Subcutaneous abdominal adipose tissue (tissue), 5 donors: ENCODE measurements around the gene BCL6B.
"Not testable (repeated sequence)": the region's sequence is repeated elsewhere in the genome, so short reads cannot be mapped to it uniquely, and the experiment has no call there.

Source experiments
- H3K27ac ChIP-seq: one replicate; pipeline ENCODE4 v1.7.0; 2013; ENCODE audit warnings: low read depth, mild to moderate bottlenecking, inconsistent platforms, low read length, moderate library complexity
- H3K27me3 ChIP-seq, 5 donors: one replicate each; pipeline ENCODE4 v1.7.0; 2013; ENCODE audit warnings: low read length in 5 of 5, inconsistent platforms in 1 of 5; ENCODE audit not compliant: control insufficient read depth in 5 of 5, insufficient read depth in 4 of 5
- H3K36me3 ChIP-seq, 5 donors: one replicate each; pipeline ENCODE4 v1.7.0; 2013; ENCODE audit warnings: low read length in 5 of 5; ENCODE audit not compliant: control insufficient read depth in 5 of 5, insufficient read depth in 5 of 5
- H3K4me1 ChIP-seq, 5 donors: one replicate each; pipeline ENCODE4 v1.7.0; 2013; ENCODE audit warnings: low read length in 5 of 5, mild to moderate bottlenecking in 3 of 5, moderate library complexity in 1 of 5; ENCODE audit not compliant: control insufficient read depth in 5 of 5, insufficient read depth in 5 of 5
- H3K4me3 ChIP-seq, 5 donors: one replicate each; pipeline ENCODE4 v1.7.0; 2013; ENCODE audit warnings: low read length in 5 of 5, low read depth in 1 of 5
- H3K9ac ChIP-seq, 5 donors: one replicate each; pipeline ENCODE4 v1.7.0; 2013; ENCODE audit warnings: low read length in 5 of 5, mild to moderate bottlenecking in 4 of 5, moderate library complexity in 3 of 5
- H3K9me3 ChIP-seq, 5 donors: one replicate each; pipeline ENCODE4 v1.7.0; 2013; ENCODE audit warnings: low read length in 5 of 5; ENCODE audit not compliant: control insufficient read depth in 5 of 5
- donor health status: healthy.
- donor health status: healthy.
- donor health status: healthy.
- donor health status: healthy.
- donor health status: healthy.

The BCL6B gene, protein sequence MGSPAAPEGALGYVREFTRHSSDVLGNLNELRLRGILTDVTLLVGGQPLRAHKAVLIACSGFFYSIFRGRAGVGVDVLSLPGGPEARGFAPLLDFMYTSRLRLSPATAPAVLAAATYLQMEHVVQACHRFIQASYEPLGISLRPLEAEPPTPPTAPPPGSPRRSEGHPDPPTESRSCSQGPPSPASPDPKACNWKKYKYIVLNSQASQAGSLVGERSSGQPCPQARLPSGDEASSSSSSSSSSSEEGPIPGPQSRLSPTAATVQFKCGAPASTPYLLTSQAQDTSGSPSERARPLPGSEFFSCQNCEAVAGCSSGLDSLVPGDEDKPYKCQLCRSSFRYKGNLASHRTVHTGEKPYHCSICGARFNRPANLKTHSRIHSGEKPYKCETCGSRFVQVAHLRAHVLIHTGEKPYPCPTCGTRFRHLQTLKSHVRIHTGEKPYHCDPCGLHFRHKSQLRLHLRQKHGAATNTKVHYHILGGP

DNA sequence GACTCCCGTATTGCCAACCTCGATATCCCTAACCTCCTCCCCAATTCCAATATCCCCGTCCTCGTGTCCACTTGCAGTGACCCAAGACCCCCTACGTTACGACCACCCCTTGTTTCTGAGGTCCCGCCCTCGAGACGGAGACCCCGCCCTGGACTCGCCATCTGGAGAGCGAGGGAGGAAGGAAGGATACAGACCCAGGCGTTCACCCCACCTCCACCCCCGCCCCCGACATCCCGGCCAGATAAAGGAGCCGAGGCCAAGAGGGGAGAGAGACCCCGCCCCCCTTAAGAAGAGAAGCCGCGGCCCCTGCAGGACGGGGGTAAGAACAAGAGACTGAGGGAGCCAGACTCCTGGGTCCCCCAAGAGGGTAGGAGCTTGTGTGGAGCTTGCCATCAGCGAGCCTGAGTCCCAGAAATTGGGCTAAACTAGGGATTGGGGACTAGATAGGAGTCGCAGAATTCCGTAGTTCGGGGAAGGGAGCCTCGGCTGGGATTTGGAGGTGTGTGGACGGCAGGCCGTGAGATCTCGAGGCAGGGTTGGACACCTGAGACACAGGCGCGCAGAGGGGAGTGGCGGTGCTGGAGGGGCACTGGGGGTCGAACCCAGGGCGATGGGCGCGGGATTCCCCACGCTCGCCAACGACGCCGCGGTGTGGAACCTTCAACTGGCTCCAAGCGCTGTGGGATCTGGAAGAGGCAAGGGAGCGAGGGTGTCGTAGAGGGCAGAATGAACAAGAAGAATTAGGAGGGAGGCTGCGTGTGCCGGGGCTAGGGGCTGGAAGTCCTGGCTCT lies at the start of gene BCL6B:
Gene BCL6B (plus strand): TSS at position 270 of the 791 bp plus-strand sequence. CDS start 622 bp downstream, outside the sequence.
- peak within 1 kb of the TSS; percentile 74 to 88 (median 81) for H3K9ac ChIP-seq
- H3K4me3 ChIP-seq, result peak within 1 kb of the TSS; percentile 53 to 80 (median 73)
- H3K4me1 ChIP-seq, result peaks cover 6 to 91% (median 54%) of the 10 kb centered on the region in 5 donors
- peak within 1 kb of the TSS; percentile 99 for H3K27ac ChIP-seq
- no peaks in the 10 kb centered on the region for H3K27me3 ChIP-seq
- peaks cover 0 to 21% (median 13%) of the 10 kb centered on the region in 5 donors for H3K36me3 ChIP-seq
- no peaks in the 10 kb centered on the region for H3K9me3 ChIP-seq

DNA sequence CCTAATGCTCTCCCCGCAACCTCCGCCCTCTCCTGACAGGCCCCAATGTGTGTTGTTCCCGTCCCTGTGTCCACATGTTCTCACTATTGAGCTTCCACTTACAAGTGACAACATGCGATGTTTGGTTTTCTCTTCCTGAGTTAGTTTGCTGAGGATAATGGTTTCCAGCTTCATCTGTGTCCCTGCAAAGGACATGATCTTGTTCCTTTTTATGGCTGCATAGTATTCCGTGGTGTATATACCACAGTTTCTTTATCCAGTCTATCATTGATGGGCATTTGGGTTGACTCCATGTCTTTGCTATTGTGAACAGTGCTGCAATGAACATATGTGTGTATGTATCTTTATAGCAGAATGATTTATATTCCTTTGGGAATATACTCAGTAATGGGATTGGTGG lies 43.4 kb upstream of the BCL6B start:
- H3K9me3 ChIP-seq, H3K27me3 ChIP-seq, H3K4me1 ChIP-seq, H3K27ac ChIP-seq, H3K9ac ChIP-seq, H3K4me3 ChIP-seq, H3K36me3 ChIP-seq: not testable (repeated sequence)

DNA sequence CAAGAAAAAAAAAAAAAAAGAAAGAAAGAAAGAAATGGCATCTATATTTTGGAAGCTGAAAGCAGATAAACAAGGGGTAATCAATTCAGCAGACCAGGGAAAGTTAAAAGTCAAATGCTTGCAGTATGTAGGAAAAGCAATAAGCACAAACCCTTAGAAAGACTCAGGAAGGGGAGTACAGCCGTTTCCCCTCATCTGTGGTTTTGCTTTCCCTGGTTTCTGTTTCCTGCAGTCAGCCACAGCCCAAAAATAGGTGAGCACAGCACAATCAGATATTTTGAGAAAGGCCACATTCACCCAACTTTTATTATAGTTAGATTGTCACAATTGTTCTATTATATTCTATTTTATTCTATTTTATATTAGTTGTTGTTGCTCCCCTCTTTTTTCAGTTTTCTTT lies 41.4 kb upstream of the BCL6B start:
- no peak overlapping the region for H3K4me3 ChIP-seq
- no peaks in the 10 kb centered on the region for H3K36me3 ChIP-seq
- H3K9me3 ChIP-seq, result peaks cover 0 to 5% (median 0%) of the 10 kb centered on the region in 5 donors
- no peaks in the 10 kb centered on the region for H3K4me1 ChIP-seq
- no peak overlapping the region for H3K9ac ChIP-seq
- no peak overlapping the region for H3K27ac ChIP-seq
- H3K27me3 ChIP-seq, result no peaks in the 10 kb centered on the region

DNA sequence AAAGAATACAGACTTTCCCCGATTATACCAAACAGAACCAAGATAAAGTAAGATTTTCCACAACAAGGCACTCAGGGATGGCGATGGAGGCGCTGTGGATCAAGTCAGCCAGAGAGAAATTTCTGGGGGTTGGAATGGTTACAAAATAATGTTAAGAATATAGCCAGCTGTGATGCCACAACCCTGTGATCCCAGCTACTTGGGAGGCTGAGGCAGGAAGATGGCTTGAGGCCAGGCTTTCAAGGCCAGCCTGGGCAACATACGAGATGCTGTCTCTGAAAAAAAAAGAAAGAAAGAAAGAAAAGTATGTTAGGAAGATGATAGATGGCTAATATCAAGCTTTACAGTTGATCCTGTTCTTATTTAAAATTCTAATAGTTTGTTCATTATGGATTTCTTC lies 37.6 kb upstream of the BCL6B start:
- Histone ChIP-seq H3K9me3 (peaks cover 0 to 3% (median 0%) of the 10 kb centered on the region in 5 donors), H3K27ac (no peak overlapping the region), H3K27me3 (no peaks in the 10 kb centered on the region), H3K4me1 (peaks cover 0 to 3% (median 0%) of the 10 kb centered on the region in 5 donors), H3K9ac (no peak overlapping the region), H3K36me3 (no peaks in the 10 kb centered on the region), H3K4me3 (no peak overlapping the region)

DNA sequence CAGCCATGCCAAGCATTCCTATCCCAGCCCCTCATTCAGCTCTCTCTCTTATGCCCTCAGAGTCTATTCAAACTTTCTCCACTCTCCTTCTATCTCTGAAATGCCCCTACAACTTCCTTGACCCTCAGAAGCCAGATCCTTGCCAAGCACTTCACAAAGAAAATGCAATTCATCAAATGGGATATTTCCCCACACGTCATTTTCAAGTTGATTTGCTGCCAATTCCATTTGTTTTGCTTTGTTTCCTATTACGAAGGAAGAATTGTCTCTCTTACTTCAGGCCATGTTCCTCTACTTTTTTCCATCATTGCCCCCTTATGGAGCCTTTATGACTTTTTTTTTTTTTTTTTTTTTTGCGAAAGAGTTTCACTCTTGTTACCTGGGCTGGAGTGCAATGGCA lies 36.2 kb upstream of the BCL6B start:
- H3K36me3 ChIP-seq, result no peaks in the 10 kb centered on the region

DNA sequence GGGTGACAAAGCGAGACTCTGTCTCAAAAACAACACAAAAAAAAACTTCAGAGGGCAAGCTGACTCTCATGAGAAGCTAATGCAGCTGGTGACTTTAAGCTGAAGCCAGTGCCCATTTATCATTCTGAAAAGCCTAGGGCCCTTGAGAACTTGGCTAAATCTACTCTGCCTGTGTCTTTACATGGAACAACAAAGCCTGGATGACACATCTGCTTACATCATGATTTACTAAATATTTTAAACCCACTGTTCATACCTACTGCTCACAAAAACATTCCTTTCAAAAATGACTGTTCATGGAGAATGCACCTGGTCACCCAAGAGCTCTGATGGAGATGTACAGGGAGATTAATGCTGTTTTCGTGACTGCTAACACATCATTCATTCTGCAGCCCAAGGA lies 33.1 kb upstream of the BCL6B start:
- Histone ChIP-seq H3K9ac (no peak overlapping the region), H3K27me3 (no peaks in the 10 kb centered on the region), H3K9me3 (peaks cover 0 to 3% (median 0%) of the 10 kb centered on the region in 5 donors), H3K36me3 (no peaks in the 10 kb centered on the region), H3K4me1 (peaks cover 0 to 3% (median 0%) of the 10 kb centered on the region in 5 donors), H3K4me3 (no peak overlapping the region), H3K27ac (no peak overlapping the region)

More for the DNA sequence above, 36.2 kb upstream of the BCL6B start:
- no peak overlapping the region for H3K4me3 ChIP-seq
- peaks cover 0 to 3% (median 0%) of the 10 kb centered on the region in 5 donors for H3K4me1 ChIP-seq
- no peak overlapping the region for H3K9ac ChIP-seq
- H3K9me3 ChIP-seq, result peaks cover 0 to 3% (median 0%) of the 10 kb centered on the region in 5 donors
- no peaks in the 10 kb centered on the region for H3K27me3 ChIP-seq
- no peak overlapping the region for H3K27ac ChIP-seq

DNA sequence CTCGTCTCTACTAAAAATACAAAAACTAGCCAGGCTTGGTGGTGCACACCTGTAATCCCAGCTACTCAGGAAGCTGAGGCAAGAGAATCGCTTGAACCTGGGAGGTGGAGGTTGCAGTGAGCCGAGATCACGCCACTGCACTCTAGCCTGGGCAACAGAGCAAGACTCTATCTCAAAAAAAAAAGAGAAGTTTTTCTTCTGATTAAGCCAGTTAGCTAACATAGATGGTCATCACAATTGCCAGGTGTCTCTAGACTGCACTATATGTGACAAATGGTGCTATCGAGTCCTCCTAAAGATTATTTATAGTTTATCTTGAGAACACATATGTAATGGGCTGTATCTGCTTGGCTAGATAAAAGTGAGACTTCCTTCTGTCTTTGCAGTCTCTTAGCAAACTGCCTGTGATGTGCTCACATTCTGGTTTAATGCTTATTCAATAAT lies 29.2 kb upstream of the BCL6B start:
- not testable (repeated sequence) for H3K9me3 ChIP-seq, H3K4me3 ChIP-seq, H3K27ac ChIP-seq, H3K27me3 ChIP-seq, H3K9ac ChIP-seq
- Histone ChIP-seq H3K36me3 (peaks cover 4 to 20% (median 13%) of the 10 kb centered on the region in 5 donors), H3K4me1 (peaks cover 0 to 15% (median 12%) of the 10 kb centered on the region in 5 donors)

DNA sequence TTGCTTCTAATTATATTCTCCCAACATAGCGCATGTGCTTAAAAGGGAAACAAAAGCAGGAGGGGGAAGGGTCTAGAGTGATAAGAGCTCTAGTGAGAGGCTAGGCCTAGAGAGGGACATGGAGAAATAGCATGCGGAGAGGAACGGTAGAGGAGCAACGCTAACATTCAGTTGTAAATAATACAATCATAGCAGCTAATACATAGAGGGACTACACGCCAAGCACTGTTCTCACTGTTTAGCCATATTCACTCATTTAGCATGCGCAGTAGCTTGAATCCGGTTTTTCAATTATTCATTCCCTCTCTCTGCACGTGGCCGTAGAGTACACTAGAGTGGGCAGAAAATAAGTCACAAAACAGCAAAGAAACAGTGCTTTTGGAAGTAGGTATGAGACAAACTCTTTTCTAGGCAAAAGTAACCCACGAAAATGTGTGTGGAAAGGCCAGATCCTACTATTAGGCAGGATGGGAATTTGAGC lies 28.7 kb upstream of the BCL6B start:
- no peak overlapping the region for H3K27ac ChIP-seq
- peaks cover 0 to 2% (median 0%) of the 10 kb centered on the region in 5 donors for H3K9me3 ChIP-seq
- peaks cover 4 to 25% (median 19%) of the 10 kb centered on the region in 5 donors for H3K36me3 ChIP-seq

DNA sequence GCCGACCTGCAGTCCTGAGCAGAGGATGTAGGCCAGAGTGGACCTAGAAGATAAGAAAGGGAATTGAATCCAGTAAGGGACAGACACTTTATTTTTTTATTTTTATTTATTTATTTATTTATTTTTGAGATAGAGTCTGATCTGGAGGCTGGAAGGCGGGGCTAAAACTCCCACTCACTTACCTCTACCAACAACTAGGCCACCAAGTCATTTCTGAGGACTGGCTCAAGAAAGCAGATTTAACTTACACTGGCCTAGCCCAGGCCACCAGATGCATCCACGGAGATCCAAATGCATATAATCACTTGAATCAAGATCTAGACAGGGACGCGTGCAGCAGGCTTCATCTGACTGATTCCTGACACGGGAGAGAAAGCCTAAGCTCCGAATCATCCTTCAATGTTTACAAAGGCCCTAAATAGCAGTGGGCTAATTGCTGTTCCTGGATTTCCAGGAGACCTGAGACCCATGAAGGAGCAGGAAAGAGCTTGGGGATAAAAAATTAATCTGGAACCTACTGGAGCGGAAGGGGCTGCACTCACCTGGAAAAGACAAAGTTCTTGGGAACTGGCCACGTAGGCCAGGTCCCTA lies 28.1 kb upstream of the BCL6B start:
- H3K36me3 ChIP-seq, result peaks cover 4 to 31% (median 25%) of the 10 kb centered on the region in 5 donors
- no peaks in the 10 kb centered on the region for H3K9me3 ChIP-seq
- H3K27me3 ChIP-seq, result no peaks in the 10 kb centered on the region
- no peak overlapping the region for H3K4me3 ChIP-seq
- no peak overlapping the region for H3K27ac ChIP-seq
- H3K9ac ChIP-seq, result no peak overlapping the region
- peaks cover 0 to 15% (median 12%) of the 10 kb centered on the region in 5 donors for H3K4me1 ChIP-seq

More for the DNA sequence above, 28.7 kb upstream of the BCL6B start:
- Histone ChIP-seq H3K4me1 (peaks cover 0 to 15% (median 12%) of the 10 kb centered on the region in 5 donors), H3K27me3 (no peaks in the 10 kb centered on the region), H3K4me3 (no peak overlapping the region), H3K9ac (no peak overlapping the region)
